GM12878 (cell line): Measurements from ENCODE around the gene SNX10. TPM values are rescaled to one million over a fixed set of nuclear protein-coding genes. Genes with fewer than 3 reads are reported as not detected.

ENCODE experiments used
- ATAC-seq: fragments of 200-7000 bp; cut with Tn5 transposase; 3 replicates; pipeline ENCODE4 v1.9.1; 2020; ENCODE audit warnings: mild to moderate bottlenecking, moderate library complexity
- BruUV-seq: library from RNA; stranded (reverse); fragments of 400-500 nt; replicated peaks from 2 replicates; lab custom pipeline; 2021; lab: Mats Ljungman, UMichigan
- CTCF ChIA-PET: fragments of 300-600 bp; sonication (Branson Sonifier 250); formaldehyde crosslinking; extraction: SDS; loops from one replicate; lab custom pipeline; 2021; ENCODE audit warnings: inconsistent platforms; lab: Yijun Ruan, JAX
- POLR2A ChIA-PET: fragments of 350-600 bp; formaldehyde crosslinking; extraction: SDS; loops from one replicate; lab custom pipeline; 2021; ENCODE audit warnings: inconsistent platforms; lab: Charles Lee
- RAD21 ChIA-PET: fragments of 300-600 bp; sonication (Branson Sonifier 250); formaldehyde crosslinking; loops from one replicate; lab custom pipeline; 2023; ENCODE audit warnings: antibody characterized with exemption; ENCODE audit not compliant: unreplicated experiment; lab: Charles Lee
- SMC1A ChIA-PET: fragments of 300-600 bp; sonication (Branson Sonifier 250); formaldehyde crosslinking; loops from one replicate; lab custom pipeline; 2023; ENCODE audit not compliant: unreplicated experiment, uncharacterized antibody; lab: Charles Lee
- DNase-seq: peaks from one replicate; pipeline ENCODE4 v3.0.0-alpha.2; 2011; ENCODE audit warnings: low read depth, low spot score
- FAIRE-seq: peaks from 3 replicates; lab custom pipeline; 2011; peaks lifted over from hg19 to GRCh38; lab: Jason Lieb, UNC
- H2AFZ ChIP-seq: 2 replicates; pipeline ENCODE4 v1.6.0; 2011; ENCODE audit warnings: low read depth, low read length, control low read depth; ENCODE audit not compliant: control insufficient read depth
- H3K27ac ChIP-seq: 2 replicates; pipeline ENCODE4 v1.5.1; 2011; ENCODE audit warnings: control low read depth; ENCODE audit not compliant: control insufficient read depth, insufficient read depth
- H3K27me3 ChIP-seq, 2 experiments: replicated peaks in 1 of 2; 2 replicates each; pipeline versions ENCODE4 v1.6.0 to v1.6.1; 2011; ENCODE audit warnings: low read length in 1 of 2; ENCODE audit not compliant: control insufficient read depth in 2 of 2, insufficient read depth in 2 of 2
- H3K36me3 ChIP-seq, 2 experiments: 2 replicates each; pipeline ENCODE4 v1.5.1; 2011; ENCODE audit warnings: low read length in 1 of 2; ENCODE audit not compliant: control insufficient read depth in 2 of 2, insufficient read depth in 2 of 2
- H3K4me1 ChIP-seq: 2 replicates; pipeline ENCODE4 v1.6.1; 2011; ENCODE audit warnings: mild to moderate bottlenecking, low read length, moderate library complexity, mixed read lengths; ENCODE audit not compliant: control insufficient read depth, insufficient read depth
- H3K4me2 ChIP-seq: 2 replicates; pipeline ENCODE4 v1.6.0; 2011; ENCODE audit warnings: control low read depth; ENCODE audit not compliant: control insufficient read depth, insufficient read depth
- H3K4me3 ChIP-seq: fragments of 200-600 bp; sonication (generic); 2 replicates; pipeline ENCODE4 v1.5.1; 2016
- H3K79me2 ChIP-seq: 2 replicates; pipeline ENCODE4 v1.6.0; 2011; ENCODE audit warnings: low read length; ENCODE audit not compliant: control insufficient read depth, insufficient read depth
- H3K9ac ChIP-seq: 2 replicates; pipeline ENCODE4 v1.8.0; 2011; ENCODE audit warnings: low read length, control low read depth, mixed read lengths; ENCODE audit not compliant: control insufficient read depth, insufficient read depth
- H3K9me3 ChIP-seq: replicated peaks from 3 replicates; pipeline ENCODE4 v1.5.1; 2011; ENCODE audit warnings: mild to moderate bottlenecking, low read length; ENCODE audit not compliant: control insufficient read depth, insufficient read depth
- H4K20me1 ChIP-seq: 2 replicates; pipeline ENCODE4 v1.6.0; 2011; ENCODE audit not compliant: control insufficient read depth, insufficient read depth
- CEBPB ChIP-seq, 2 experiments: fragments of 150-350 bp in 1 of 2; IDR thresholded peaks; 2 replicates each; pipeline ENCODE4 v1.6.1; 2012 to 2014; ENCODE audit warnings: low read depth in 2 of 2, low read length in 2 of 2, borderline replicate concordance in 1 of 2, inconsistent platforms in 1 of 2
- EGR1 ChIP-seq, 2 experiments: IDR thresholded peaks; 1 replicate in 1 of 2; 2 replicates in 1 of 2; pipeline ENCODE4 v1.6.1; 2011 to 2012; ENCODE audit warnings: low read depth in 2 of 2, low read length in 2 of 2, borderline replicate concordance in 1 of 2, mild to moderate bottlenecking in 1 of 2, moderate library complexity in 1 of 2
- ETV6 ChIP-seq, 2 experiments: fragments of 450-650 bp in 1 of 2; IDR thresholded peaks in 1 of 2; conservative IDR thresholded peaks in 1 of 2; 2 replicates each; pipeline ENCODE4 v1.6.1; 2014; ENCODE audit warnings: antibody characterized with exemption in 1 of 2, borderline replicate concordance in 1 of 2, low read depth in 1 of 2, mild to moderate bottlenecking in 1 of 2, moderate library complexity in 1 of 2
- NRF1 ChIP-seq: conservative IDR thresholded peaks from 2 replicates; pipeline ENCODE4 v1.6.1; 2011; ENCODE audit warnings: mild to moderate bottlenecking, low read depth, low read length, improper control_type of control experiment
- PRDM15 ChIP-seq: fragments of 450-650 bp; formaldehyde crosslinking; IDR thresholded peaks from 2 replicates; pipeline ENCODE4 v1.4.0; 2020; ENCODE audit warnings: mild to moderate bottlenecking, moderate library complexity
- SKIL ChIP-seq: fragments of 450-650 bp; IDR thresholded peaks from 2 replicates; pipeline ENCODE4 v1.6.1; 2017; ENCODE audit warnings: mild to moderate bottlenecking, low read depth, inconsistent platforms; ENCODE audit not compliant: poor library complexity, severe bottlenecking
- SMAD5 ChIP-seq: IDR thresholded peaks from 2 replicates; pipeline ENCODE4 v1.6.1; 2016; ENCODE audit warnings: antibody characterized with exemption, low read depth
- TARDBP ChIP-seq: IDR thresholded peaks from 2 replicates; pipeline ENCODE4 v1.6.1; 2016; ENCODE audit warnings: borderline replicate concordance
- ZNF274 ChIP-seq: IDR thresholded peaks from one replicate; pipeline ENCODE4 v1.8.0; 2011; ENCODE audit not compliant: insufficient read length, insufficient read depth
- WGBS: methylation state at CpG from one replicate; pipeline ENCODE4 v1.1.6; 2016; ENCODE audit warnings: low lambda C conversion rate; ENCODE audit not compliant: insufficient replicate concordance, insufficient coverage; ENCODE audit errors: missing lambda C conversion rate; 5-methylcytosine and 5-hydroxymethylcytosine counted together
- in situ Hi-C: fragments of 300-500 bp; cut with MboI; formaldehyde crosslinking; loops from 9 replicates; pipeline ENCODE4 v1.14.3; 2018; ENCODE audit warnings: mixed read lengths
- intact Hi-C: fragments of 100-400 bp; cut with micrococcal nuclease; formaldehyde crosslinking; loops from one replicate; pipeline ENCODE4 v1.14.2; 2022; ENCODE audit not compliant: unreplicated experiment
- polyA plus RNA-seq, 11 experiments: library from polyadenylated mRNA; depleted of rRNA in 4 of 11; unstranded in 6 of 11; stranded (reverse) in 5 of 11; fragments of >200 nt; fragmentation: Nextera tagmentation in 4 of 11; fragmentation: Illumina TruSeq in 1 of 11; extraction: Ambion mirVana in 4 of 11; extraction: Trizol in 1 of 11; gene quantifications; 1 replicate in 1 of 11; 2 replicates in 10 of 11; pipeline versions ENCODE4 v1.2.1 to v1.2.3, GENCODE V29; 2011 to 2016; ENCODE audit warnings: inconsistent platforms in 2 of 11, missing spikeins in 2 of 11, low read depth in 1 of 11
- total RNA-seq, 4 experiments: library from RNA; depleted of rRNA in 3 of 4; stranded (reverse); fragments of >200 nt in 3 of 4; fragmentation: Illumina TruSeq in 1 of 4; extraction: Trizol in 1 of 4; gene quantifications; 2 replicates each; pipeline versions ENCODE4 v1.2.1 to v1.2.3, GENCODE V29; 2013 to 2021
- TF ChIP-seq, protein P1 (sequence below): IDR thresholded peaks from 2 replicates; pipeline ENCODE4 v1.6.1; 2012; ENCODE audit warnings: low read length, inconsistent platforms

Gene SNX10
- total and polyA plus RNA-seq, 10 of the 15 experiments (the other 5 are each of a cell fraction or from before 2014, with no cell fraction given): 22.0 to 56.2 (median 30.1) TPM

GRCh38 chr7:26321435-26321834 is 29.8 kb downstream of the SNX10 start:
- H3K4me3 ChIP-seq: no peak overlapping the region
- TF ChIP-seq SMAD5: no peak
- no peak for TF ChIP-seq PRDM15 (CRISPR knock-in tag)
- TF ChIP-seq TARDBP: no peak
- no peak for TF ChIP-seq SKIL
- no peak for TF ChIP-seq EGR1 (IDR thresholded peaks at IDR 0.05; ENCODE audit: borderline replicate concordance in 1 of 2, low read depth in 2 of 2, low read length in 2 of 2)
- TF ChIP-seq CEBPB (IDR thresholded peaks at IDR 0.05; ENCODE audit: borderline replicate concordance in 1 of 2, low read depth in 2 of 2, low read length in 2 of 2): no peak
- TF ChIP-seq, protein P1, sequence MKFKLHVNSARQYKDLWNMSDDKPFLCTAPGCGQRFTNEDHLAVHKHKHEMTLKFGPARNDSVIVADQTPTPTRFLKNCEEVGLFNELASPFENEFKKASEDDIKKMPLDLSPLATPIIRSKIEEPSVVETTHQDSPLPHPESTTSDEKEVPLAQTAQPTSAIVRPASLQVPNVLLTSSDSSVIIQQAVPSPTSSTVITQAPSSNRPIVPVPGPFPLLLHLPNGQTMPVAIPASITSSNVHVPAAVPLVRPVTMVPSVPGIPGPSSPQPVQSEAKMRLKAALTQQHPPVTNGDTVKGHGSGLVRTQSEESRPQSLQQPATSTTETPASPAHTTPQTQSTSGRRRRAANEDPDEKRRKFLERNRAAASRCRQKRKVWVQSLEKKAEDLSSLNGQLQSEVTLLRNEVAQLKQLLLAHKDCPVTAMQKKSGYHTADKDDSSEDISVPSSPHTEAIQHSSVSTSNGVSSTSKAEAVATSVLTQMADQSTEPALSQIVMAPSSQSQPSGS: no peak
- no peak for TF ChIP-seq ZNF274
- TF ChIP-seq ETV6 (conservative IDR thresholded peaks at IDR 0.05 in 1 of 2, IDR thresholded peaks at IDR 0.05 in 1 of 2; ENCODE audit: borderline replicate concordance in 1 of 2, low read depth in 1 of 2): no peak
- no peak for TF ChIP-seq NRF1
- TF ChIP-seq, all 136 proteins: peak for 0
- WGBS: 88% methylated on average over 1 of the region's 1 CpG
- RAD21 ChIA-PET: no interaction called here
- SMC1A ChIA-PET: interaction anchor here (1.0 to 1.5 kb wide), 2 partner anchors 10 to 48 kb away, joined by 4 read pairs; no protein-coding TSS in a partner anchor
- Histone ChIP-seq H3K4me2 (no peak overlapping the region), H3K9me3 (no peaks in the 10 kb centered on the region), H4K20me1 (no peaks in the 10 kb centered on the region), H3K79me2 (peaks cover 2% of the 10 kb centered on the region), H3K27ac (no peak overlapping the region), H3K9ac (no peak overlapping the region), H3K36me3 (peaks cover 2 to 4% of the 10 kb centered on the region in 2 experiments; a peak in 3 of 4 replicates), H2AFZ (no peak overlapping the region), H3K4me1 (no peaks in the 10 kb centered on the region), H3K27me3 (no peaks in the 10 kb centered on the region)
- intact Hi-C loops: no loop called here
- BruUV-seq: no TSS peak
- POLR2A ChIA-PET: no interaction called here
- in situ Hi-C loops: no loop called here
- CTCF ChIA-PET: interaction anchor here (1.5 kb wide), 1 partner anchor 15 kb away, joined by 3 read pairs; no protein-coding TSS in a partner anchor
- DNase-seq (no peak), ATAC-seq (no peak), FAIRE-seq (no peak)
